Tibial nerve (tissue), 3 donors: ENCODE results near the gene LMNB1.

Experiments used
- CTCF ChIP-seq, 5 experiments: fragments of 200-600 bp in 3 of 5; fragments of 450-650 bp in 2 of 5; sonication (generic) in 3 of 5; IDR thresholded peaks; one replicate each; pipeline ENCODE4 v1.5.1; 2016 to 2019; ENCODE audit warnings: antibody characterized with exemption in 5 of 5, mild to moderate bottlenecking in 3 of 5, moderate library complexity in 2 of 5
- POLR2A ChIP-seq, 2 donors: fragments of 450-650 bp; IDR thresholded peaks; one replicate each; pipeline ENCODE4 v1.6.1; 2017; ENCODE audit warnings: antibody characterized with exemption in 2 of 2, mild to moderate bottlenecking in 2 of 2, moderate library complexity in 2 of 2

DNA sequence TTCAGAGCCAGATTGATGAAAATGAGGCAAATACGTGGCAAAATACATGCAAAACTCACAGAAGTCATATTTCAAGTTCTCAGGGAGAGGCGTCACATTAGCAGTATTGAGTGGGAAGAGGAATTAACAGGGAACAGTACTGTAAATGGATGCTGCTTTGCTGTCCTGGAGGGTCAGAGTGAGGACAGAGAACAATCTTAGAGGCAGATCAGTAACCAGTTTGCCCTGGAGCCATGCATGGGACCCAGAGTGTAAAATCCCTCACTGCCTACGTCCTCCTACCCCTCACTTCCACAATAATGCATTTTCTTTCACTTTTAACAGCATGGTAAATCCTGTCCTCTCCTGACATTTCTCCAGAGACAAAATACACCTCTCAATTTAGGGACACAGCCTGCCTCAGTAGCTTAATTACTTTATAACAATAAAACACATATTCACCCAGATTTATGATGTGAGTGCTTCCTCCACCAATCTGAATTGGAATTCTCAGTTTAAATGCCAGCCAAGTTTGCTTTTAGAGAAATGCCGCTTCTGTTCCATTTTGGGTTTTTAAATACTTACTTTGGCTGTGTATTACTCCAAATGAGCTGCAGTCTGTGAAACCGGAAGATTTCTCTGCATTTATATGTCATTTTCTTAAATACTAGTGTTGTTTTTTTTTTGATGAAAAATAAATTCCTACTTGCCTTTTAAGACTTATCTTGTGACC lies 70.0 kb downstream of the LMNB1 start:
- TF ChIP-seq CTCF (IDR thresholded peaks at IDR 0.05) (no peak), POLR2A (IDR thresholded peaks at IDR 0.05) (no peak)
